HepG2 (cell line): ENCODE results near the gene ACCSL. TPM values are rescaled to one million over a fixed set of nuclear protein-coding genes. Genes with fewer than 3 reads are reported as not detected.

Experiments used
- ARHGAP35 ChIP-seq: sonication (generic); formaldehyde crosslinking; IDR thresholded peaks from 2 replicates; pipeline ENCODE4 v1.9.0; 2022; ENCODE audit warnings: mild to moderate bottlenecking, inconsistent platforms, moderate library complexity, missing genetic modification reagents, borderline replicate concordance
- HOXA3 ChIP-seq: sonication (generic); formaldehyde crosslinking; IDR thresholded peaks from 2 replicates; pipeline ENCODE4 v1.5.0; 2020; ENCODE audit warnings: missing genetic modification reagents
- NFAT5 ChIP-seq: sonication (generic); formaldehyde crosslinking; IDR thresholded peaks from 2 replicates; pipeline ENCODE4 v1.4.0; 2020; ENCODE audit warnings: missing genetic modification reagents
- ZBTB46 ChIP-seq: sonication (generic); formaldehyde crosslinking; IDR thresholded peaks from 2 replicates; pipeline ENCODE4 v1.4.0; 2020; ENCODE audit warnings: mild to moderate bottlenecking, missing genetic modification reagents, borderline replicate concordance
- ZNF468 ChIP-seq: sonication (generic); formaldehyde crosslinking; IDR thresholded peaks from 2 replicates; pipeline ENCODE4 v1.8.0; 2022; ENCODE audit warnings: mild to moderate bottlenecking, moderate library complexity, missing genetic modification reagents
- polyA plus RNA-seq, 8 experiments: library from polyadenylated mRNA; depleted of rRNA in 3 of 8; stranded (reverse) in 7 of 8; unstranded in 1 of 8; fragments of >200 nt; fragmentation: Illumina TruSeq in 4 of 8; extraction: Trizol in 4 of 8; gene quantifications; 2 replicates each; pipeline versions ENCODE4 v1.2.1 to v1.2.3, GENCODE V29; 2011 to 2016; ENCODE audit warnings: low read depth in 4 of 8, missing spikeins in 1 of 8, mixed read lengths in 1 of 8; ENCODE audit not compliant: insufficient read depth in 1 of 8
- total RNA-seq, 5 experiments: library from RNA; depleted of rRNA; stranded (reverse); fragments of >200 nt; fragmentation: Illumina TruSeq; extraction: Trizol; gene quantifications; 2 replicates each; pipeline ENCODE4 v1.2.3, GENCODE V29; 2016; ENCODE audit warnings: low read depth in 1 of 5

The ACCSL gene
- total and polyA plus RNA-seq, 2 of the 13 experiments (the other 11 are each of a cell fraction or from before 2014, with no cell fraction given), result not detected

- no peak for TF ChIP-seq NFAT5 (CRISPR knock-in tag)
- TF ChIP-seq HOXA3 (CRISPR knock-in tag), result no peak
- no peak for TF ChIP-seq ZBTB46 (CRISPR knock-in tag)
- TF ChIP-seq ARHGAP35 (CRISPR knock-in tag), result no peak
- no peak for TF ChIP-seq ZNF468 (CRISPR knock-in tag)
These were observed 23.4 kb downstream of the ACCSL start (continued) for GRCh38 chr11:44071157-44071556.
